GM18870 (cell line): ENCODE data around the gene IGFBP6.
A peak's percentile ranks its signal among the peaks of the same experiment; 100 is the strongest.
"Not testable (repeated sequence)": the region's sequence is repeated elsewhere in the genome, so short reads cannot be mapped to it uniquely, and the experiment has no call there.

Experiments used
- ATAC-seq: cut with Tn5 transposase; IDR thresholded peaks from one replicate; pipeline ENCODE4 v1.9.1; 2021; ENCODE audit warnings: moderate library complexity; ENCODE audit not compliant: unreplicated experiment

Gene IGFBP6

DNA sequence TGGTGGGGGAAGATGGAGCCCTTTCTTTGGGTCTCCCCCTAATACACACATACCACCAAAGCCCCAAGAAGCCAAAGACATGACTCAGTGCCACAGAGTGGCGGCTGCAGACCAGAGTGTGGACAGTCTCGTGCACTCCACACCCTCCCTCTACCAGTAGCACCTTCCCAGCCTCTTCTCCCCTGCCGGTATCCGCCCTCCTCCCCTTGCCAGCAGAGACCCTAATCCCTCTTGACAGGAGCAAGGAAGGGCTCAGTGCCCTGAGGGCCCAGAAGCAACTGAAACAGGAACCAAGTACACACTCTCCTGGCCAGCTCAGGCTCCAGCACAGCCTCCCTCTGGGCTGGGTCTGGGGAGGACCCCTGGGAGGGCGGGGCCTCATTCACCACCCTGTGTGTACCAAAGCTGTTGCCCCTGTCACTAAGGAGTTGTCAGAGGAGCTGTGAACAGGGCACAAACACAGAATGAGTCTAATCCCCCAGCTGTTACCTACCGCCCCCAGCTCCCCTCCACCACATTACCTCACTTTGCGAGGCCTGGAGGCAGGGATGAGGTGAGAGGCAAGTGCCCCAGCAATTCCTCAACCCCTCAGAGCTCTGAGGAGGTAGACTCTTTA lies 26.5 kb upstream of the IGFBP6 start:
- no peak for ATAC-seq

DNA sequence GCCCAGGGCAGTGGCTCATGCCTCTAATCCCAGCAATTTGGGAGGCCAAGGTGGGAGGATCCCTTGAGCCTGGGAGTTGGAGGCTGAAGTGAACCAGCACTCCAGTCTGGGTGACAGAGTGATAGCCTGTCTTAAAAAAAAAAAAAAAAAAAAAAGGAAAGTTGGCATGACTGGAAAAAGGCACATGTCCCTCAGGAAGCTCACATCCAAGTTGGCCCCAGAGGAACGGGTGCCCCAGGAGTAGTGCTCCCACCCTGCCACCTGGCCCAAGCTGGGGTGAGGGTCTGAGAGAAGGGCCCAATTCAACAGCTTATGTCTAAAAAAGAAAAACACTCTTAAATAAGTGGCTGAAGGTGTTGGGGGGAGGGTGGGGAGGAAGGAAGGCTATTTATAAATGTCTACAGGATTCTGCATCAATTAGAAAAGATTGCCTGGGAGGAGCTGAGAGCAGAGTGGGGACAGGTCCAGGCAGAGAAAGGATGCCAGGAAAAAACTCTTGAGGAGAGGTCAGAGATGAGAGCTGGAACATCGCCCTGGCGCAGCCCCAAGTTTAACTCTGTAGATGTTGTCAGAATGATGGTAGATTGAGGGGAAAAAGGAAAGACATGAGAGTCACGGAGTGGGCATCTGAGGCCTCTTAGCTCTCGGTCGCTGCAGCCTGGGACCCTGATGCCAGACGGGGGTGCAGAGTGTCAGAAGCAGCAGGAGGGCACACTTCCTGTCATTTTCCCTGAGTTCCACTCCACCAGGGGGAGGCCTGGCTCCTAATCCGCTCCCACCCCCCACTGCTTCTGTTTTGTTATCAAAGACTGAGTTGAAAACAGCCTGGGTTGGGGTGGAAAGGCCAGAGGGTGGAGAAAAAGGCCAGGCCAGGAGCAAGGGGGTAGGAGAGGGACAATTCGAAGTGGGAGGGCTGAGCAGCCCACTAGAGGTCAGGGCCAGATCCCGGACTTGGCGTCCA lies 25.6 kb upstream of the IGFBP6 start:
- ATAC-seq = no peak

DNA sequence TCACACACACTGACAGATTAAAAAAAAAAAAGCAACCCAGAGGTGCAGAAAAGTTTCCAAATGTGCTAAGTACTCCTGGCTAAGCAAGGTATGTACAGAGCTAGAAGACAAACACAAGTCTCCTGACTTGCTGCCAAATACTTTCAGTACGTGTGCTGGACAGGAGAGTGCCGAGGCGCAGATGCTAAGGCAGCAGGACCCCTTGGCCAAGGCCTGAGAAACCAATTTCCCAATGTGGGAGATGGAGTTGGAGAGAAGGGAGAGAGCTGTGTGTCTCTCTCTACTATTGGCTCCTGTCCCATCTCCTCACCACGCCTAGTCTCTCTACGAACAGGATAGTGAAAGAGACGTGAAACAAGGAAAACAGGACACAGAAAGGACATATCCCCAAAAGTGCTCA lies 23.6 kb upstream of the IGFBP6 start:
- no peak for ATAC-seq

DNA sequence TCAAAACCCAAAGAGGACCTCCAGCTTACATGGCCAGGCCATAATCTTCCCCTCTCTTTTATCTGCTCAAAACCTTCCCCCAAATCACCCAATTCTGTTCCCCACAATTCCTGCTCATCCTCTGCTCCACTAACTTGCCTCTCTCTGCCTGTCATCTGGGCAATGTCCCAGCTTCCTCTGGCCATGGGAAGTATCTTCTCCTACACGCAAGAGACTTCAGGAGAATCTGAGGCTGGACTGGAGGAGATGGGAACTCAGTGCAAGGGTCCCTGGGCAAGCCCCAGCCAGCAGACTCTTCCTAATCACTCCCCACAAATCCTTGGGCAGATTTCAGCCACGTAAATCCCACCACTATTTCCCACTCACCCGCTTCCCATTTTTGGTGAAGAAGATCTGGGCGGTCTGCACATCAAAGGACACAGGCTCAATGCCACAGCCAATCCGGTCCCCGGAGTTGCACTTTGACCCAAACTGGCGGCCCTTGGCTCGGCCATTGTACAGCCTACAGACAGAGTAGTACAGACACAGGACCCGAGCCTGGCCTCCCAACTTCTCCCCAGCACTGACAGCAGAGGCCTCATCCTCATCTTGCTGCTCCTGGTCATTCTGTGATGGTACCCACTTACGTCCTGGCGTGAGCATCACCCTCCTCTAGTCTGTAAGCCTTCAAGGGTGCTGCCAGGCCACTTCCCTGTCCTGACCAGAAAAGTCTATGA lies 23.0 kb upstream of the IGFBP6 start:
- ATAC-seq = no peak

DNA sequence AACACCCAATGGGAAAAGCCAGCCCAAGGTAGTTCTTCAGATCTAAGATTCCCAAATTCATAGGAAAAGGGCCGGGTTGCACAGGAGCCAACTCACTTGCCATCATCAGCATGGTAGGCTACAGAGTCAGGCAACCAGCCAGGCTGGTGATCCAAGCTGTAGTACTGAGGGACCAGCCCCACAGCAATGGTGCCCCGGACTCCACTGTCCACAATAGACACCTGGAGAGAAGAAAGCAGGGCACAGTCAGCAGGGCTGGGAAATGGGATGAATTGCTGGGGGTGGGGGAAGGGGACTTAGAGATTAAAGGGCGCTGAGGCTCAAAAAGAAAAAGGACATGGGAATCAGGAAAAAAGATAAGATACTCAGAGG lies 22.5 kb upstream of the IGFBP6 start:
- ATAC-seq = no peak

DNA sequence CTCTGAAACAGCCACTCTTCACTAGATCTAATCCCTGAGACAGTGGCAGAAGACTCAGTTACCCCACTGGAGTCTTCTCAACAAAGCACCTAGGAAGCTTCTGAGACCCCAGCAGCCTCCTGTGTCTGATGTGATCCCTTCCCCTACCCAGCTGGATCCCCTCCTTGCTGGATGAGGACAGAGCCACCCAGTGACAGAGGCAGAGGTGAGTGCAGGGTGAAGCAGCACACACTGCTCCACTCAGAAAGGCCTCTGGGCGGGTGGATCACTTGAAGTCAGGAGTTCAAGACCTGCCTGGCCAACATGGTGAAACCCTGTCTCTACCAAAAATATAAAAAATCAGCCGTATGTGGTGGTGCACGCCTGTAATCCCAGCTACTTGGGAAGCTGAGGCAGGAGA lies 21.0 kb upstream of the IGFBP6 start:
- ATAC-seq = no peak

DNA sequence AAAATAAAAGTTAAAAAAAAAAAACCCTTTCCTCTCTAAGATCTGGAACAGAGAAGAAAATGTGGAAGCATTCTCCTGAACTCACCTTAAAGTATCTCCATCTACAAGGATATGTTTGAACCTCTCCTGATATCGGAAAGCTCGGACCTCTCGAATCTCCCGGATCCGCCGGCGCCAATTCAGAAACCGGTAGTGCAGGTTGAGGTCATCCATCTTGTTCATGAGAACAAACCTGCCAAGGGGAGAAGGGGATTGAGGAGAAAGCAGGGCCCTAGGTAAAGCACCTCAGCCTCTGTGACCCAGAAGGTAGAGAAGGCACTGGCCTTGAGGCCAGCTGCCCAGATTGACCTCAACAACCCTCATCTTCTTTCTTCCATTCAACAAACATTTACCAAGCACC lies 20.4 kb upstream of the IGFBP6 start:
- no peak for ATAC-seq

DNA sequence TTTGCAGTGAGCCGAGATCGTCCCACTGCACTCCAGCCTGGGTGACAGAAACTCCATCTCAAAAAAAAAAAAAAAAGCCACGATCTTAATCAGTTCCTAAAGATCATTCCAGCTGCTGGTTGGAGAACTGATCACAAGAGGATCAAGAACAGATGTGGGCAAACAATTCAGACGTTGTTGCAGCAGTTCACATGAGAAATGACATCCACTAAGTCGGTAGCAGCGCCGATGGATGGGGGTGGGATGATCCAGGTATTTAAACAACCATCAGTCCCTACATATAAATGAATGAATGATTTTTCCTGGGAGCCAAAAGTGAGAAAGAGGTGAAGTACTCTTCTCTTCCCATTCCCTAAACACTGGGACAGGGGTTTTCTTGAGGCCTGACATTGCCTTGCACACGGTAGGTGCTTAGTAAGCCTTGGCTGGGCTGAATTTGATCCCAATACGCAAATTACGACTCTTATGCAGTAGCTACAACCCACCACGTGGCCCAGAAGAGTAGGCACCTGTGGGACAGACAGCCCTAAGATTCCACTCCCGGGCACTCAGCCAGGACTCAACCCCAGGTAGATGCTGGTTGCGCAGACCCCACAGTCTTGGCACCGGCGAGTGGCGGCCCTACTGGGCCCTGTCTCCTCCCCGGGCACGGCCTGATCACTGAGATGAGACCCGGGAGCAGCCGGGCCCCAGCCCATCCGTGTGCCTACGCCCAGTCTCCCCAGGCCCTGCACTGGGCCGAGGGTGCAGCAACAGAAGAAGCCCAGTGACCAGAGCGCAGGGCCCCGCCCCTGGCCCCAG lies 18.8 kb upstream of the IGFBP6 start:
- peak; percentile 26 for ATAC-seq

DNA sequence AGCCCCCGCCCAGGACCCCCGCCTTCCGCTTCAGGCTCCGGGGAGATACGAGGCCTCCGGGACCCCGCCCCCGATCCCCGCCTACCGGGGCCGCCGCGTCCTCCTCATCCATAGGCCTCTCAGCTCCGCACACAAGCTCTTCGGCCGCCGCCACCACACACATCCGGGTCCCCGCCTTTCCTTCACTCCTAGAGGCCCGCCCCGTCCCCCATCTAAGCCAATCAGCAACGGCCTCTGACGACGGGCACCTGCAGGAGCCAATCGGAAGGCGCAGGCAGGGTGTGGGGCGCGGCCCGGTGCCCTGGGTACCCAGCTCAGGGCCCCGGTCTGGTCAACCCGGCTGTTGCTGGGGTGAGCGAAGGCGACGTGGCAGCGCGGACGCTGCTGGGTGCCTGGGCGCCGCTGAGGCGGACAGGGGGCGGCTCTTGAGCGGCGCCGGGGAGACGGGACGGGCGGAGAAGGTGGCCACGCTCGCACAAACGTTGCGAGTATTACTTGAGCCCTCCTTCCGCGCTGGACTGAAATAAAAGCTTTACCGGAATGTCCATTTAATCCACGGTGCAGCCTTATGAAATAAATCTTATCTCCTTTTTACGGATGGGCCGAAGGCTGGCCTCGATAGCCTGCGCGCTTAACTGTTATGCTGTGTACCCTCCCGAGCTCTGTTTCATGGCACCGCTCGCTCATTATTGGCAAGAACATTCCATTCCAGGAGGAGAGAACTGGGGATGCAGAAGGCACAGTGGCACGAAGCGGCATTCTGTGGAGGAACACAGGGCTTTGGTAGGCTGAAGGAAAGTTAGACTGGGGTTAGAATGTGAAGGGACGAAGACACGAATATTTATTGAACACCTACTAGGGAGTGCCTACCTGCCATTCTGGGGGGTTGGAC lies 18.0 kb upstream of the IGFBP6 start, which contains the start of gene SPRYD3:
TSS of gene SPRYD3 (minus strand) at position 165 of the 892 bp plus-strand sequence. CDS start at position 108, 57 bp downstream.
- peak; percentile 82 for ATAC-seq

DNA sequence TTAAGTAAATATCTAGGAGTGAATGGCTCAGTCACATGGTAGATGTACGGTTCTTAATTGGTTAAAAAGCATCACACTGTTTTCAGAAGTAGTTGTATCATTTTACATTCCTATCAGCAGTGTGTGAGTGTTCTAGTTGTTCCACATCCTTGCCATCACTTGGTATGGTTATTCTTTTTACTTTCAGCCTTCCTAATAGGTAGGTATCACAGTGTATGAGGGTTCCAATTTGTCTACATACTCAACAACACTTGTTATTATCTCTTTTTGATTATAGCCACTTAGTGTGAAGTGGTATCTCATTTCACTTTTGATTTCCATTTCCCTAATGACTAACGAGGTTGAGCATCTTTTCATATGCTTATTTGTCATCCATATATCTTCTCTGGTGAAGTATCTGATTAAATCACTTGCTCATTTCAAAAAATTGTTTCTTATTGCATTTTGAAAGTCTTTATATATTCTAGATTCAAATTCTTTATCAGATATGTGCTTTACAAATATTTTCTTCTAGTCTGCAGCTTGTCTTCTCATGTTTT lies 14.8 kb upstream of the IGFBP6 start:
- ATAC-seq = no peak

DNA sequence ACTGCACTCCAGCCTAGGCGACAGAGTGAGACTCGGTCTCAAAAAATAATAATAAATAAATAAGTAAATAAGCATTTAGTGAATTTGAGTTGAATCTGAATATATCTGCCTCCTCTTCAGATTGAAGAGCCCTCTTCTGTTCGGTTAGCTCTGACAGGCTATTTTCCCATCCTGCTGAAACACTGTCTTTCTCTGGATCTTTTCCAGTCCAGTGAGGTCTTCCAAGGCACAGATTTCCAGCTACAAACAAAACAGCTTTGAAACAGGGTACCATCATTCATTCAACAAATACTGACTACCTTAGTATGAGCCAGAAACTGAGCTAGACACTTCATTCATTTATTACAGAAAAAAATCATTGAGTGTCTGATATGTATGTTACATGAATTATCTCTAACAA lies 11.1 kb upstream of the IGFBP6 start:
- ATAC-seq = no peak

DNA sequence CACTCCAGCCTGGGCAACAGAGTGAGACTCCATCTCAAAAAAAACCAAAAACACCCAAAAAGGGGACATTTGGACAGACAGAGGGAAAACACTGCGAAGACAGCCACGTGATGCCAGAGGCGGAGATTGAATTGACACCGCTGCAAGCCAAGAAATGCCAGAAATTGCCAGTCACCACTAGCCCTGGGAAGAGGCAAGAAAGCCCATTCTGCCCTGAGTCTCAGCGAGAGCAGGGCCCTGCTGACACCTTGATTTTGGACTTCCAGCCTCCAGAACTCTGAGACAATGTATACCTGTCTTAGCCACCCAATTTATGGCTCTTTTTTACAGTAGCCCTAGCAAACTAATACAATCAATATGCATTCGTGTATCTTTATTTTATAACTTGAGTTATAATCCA lies 7.4 kb upstream of the IGFBP6 start:
- ATAC-seq = no peak

DNA sequence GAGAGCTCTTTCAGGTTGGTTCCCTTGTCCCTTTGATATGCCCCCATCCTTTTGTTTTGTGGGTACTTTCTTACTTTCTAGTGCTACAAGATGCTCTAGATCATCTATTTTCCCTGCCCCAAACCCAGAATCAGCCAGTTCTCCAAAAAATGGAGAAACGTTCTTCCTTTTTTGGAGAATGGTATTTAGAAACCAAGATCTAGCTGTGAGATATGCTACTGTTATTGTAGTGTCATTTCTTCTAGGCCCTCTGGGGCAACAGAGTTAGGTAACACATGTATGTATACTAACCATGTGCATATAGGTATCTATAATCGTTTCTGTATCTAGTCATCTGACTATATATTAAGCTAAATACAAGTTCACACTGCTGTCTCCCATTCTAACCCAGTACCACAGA lies 6.9 kb upstream of the IGFBP6 start:
- no peak for ATAC-seq

DNA sequence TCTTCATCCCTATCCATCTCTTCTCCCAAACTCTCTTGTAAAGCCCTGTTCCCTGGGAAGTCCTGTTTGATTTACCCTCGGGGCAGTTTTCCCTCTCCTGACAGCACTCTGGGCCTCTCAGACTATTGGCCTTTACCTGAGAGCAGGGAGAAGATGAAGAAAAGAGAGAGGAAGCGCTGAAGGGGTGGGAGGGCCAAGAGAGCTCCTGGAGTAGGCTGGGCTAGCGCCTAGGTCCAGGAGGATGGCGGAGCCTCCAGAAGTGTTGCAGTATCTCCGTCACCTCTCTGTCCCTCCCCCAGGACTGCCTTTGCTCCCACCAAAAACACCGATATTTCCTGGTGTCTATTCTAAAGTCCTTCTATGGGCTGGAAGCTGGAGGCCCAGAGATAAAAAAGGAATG lies 5.7 kb upstream of the IGFBP6 start:
- ATAC-seq = no peak

DNA sequence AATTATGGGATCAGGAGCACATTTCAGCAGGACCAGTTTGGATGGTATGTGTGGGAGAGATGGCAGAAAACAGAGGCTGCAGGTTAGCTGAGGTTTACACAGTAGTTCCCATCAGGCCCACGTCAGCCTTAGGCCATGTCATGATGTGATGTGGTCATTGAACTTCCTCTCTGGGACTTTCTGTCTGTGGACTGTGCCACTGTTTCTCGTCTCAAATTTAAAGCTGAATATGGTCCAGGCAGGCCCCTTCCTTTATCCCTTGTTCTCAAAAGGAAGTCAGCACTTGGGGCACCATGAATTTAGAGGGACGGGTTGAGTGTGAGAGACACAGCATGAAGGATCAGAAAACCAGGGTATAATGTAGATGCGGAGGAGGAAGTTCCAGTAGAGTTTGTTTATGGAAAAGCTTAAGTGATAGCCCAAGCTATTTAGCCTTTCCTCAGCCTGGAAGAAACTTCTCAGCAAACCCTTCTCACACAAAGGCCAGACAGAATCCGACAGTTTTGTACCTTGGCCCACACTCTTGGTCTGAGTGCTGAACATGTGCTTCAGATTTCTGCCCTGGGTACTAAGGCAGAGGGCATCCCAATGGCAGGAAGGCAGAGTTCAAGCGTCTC lies 3.6 kb upstream of the IGFBP6 start:
- ATAC-seq = no peak

DNA sequence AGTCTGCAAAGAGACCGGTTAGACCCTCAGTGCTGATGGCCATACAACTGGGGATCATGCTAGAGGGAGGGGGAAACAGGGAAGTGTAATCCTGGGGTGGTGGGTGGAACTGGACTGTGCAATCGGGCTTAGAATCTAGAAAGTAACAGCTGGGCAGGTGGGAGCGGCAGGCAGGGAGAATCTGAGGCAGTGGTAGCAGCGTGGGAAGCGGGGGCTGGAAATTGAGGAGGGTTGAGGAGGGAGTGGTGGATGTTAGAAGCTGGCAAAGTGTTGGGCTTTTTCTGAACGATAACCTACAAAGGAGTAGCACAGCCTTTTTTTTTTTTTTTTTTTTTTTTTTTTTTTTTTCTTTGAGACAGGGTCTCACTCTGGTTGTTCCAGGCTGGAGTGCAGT lies 3.1 kb upstream of the IGFBP6 start:
- ATAC-seq = no peak

DNA sequence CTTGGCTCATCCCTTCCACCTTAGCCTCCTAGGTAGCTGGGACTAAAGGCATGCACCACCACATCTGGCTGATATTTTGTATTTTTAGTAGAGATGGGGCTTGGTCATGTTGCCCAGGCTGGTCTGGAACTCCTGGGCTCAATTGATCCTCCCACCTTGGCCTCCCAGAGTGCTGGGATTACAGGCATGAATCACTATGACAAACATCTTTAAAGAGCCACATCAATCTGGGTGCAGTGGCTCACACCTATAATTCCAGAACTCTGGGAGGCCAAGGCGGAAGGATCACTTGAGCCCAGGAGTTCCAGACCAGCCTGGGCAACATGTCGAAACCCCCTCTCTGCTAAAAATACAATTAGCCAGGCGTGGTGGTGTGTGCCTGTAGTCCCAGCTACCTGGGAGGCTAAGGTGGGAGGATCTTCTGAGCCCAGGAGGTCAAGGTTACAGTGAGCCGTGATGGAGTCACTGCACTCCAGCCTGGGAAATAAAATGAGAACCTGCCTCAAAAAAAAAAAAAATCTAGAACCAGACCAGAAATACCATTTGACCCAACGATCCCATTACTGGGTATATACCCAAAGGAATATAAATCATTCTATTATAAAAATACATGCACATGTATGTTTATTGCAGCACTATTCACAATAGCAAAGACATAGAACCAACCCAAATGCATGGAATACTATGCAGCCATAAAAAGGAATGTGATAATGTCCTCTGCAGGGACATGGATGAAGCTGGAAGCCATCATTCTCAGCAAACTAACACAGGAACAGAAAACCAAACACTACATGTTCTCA lies 2.5 kb upstream of the IGFBP6 start:
- not testable (repeated sequence) for ATAC-seq

DNA sequence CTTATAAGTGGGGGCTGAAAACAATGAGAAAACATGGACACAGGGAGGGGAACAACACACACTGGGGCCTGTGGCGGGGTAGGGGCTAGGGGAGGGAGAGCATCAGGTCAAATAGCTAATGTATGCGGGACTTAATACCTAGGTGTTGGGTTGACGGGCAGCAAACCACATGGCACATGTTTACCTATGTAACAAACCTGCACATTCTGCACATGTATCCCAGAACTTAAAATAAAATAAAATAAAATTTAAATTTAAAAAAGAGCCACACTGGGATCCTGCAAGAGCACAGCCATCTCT lies 1.9 kb upstream of the IGFBP6 start:
- ATAC-seq = not testable (repeated sequence)
